Fibroblast of skin of left quadriceps (primary cell): ENCODE results near the gene LYZL6.
"Not testable (repeated sequence)": the region's sequence is repeated elsewhere in the genome, so short reads cannot be mapped to it uniquely, and the experiment has no call there.

Source experiments
- DNase-seq, 2 experiments: peaks; one replicate each; pipeline ENCODE4 v3.0.0-alpha.2; 2013; ENCODE audit warnings: low read depth in 2 of 2

The LYZL6 gene

GRCh38 chr17:35906926-35907637, 36.4 kb downstream of the LYZL6 start:
- DNase-seq = no peak

- no peak for DNase-seq
Measured at GRCh38 chr17:35906191-35906925, 37.2 kb downstream of the LYZL6 start.

GRCh38 chr17:35903451-35903850, 40.1 kb downstream of the LYZL6 start:
- no peak for DNase-seq

- DNase-seq = no peak
Measured at GRCh38 chr17:35901631-35902175, 41.8 kb downstream of the LYZL6 start.

GRCh38 chr17:35900708-35901480, 42.6 kb downstream of the LYZL6 start:
- no peak for DNase-seq

GRCh38 chr17:35900280-35900679, 43.2 kb downstream of the LYZL6 start:
- no peak for DNase-seq

GRCh38 chr17:35898283-35899070, 45.0 kb downstream of the LYZL6 start:
- DNase-seq = no peak

- DNase-seq = not testable (repeated sequence)
Measured at GRCh38 chr17:35897772-35898171, 45.7 kb downstream of the LYZL6 start.

GRCh38 chr17:35895636-35896587, 47.6 kb downstream of the LYZL6 start:
- DNase-seq = no peak

- DNase-seq = no peak
Measured at GRCh38 chr17:35894206-35894605, 49.3 kb downstream of the LYZL6 start.

GRCh38 chr17:35893751-35894150, 49.8 kb downstream of the LYZL6 start:
- DNase-seq = no peak

GRCh38 chr17:35892091-35893035, 51.1 kb downstream of the LYZL6 start:
- no peak for DNase-seq

- DNase-seq = no peak
Measured at GRCh38 chr17:35891269-35891668, 52.2 kb downstream of the LYZL6 start.

GRCh38 chr17:35890774-35891155, 52.7 kb downstream of the LYZL6 start:
- DNase-seq = no peak

GRCh38 chr17:35889818-35890773, 53.4 kb downstream of the LYZL6 start:
- DNase-seq = peak; percentile 35 to 45

GRCh38 chr17:35889241-35889640, 54.3 kb downstream of the LYZL6 start:
- no peak for DNase-seq
